ENCODE results near the gene CPM.
A peak's percentile ranks its signal among the peaks of the same experiment; 100 is the strongest.
"Not testable (repeated sequence)": the region's sequence is repeated elsewhere in the genome, so short reads cannot be mapped to it uniquely, and the experiment has no call there.

Gene CPM

DNA sequence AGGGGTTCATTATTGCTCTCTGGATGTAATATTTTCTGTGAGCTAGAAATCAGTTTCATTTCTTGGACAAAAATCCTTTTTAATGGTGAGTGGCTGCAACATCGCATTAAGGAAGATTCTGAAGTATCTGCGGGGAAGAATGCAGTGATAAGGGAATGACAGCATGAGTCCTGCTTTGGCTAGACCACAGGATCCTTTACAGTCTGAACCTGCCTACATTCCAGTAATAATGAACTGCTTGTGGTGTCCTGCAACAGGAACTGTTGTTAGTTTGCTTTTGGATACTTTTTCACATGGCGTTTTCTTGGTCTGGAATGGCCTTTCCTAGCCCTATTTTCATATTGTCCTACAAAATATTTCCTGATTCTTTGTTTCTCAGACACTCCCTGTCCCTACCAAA, 109.3 kb downstream of the CPM start:
- no peak for DNase-seq

- no peak for DNase-seq
These were observed 111.4 kb downstream of the CPM start for GRCh38 chr12:68821357-68822188.

DNA sequence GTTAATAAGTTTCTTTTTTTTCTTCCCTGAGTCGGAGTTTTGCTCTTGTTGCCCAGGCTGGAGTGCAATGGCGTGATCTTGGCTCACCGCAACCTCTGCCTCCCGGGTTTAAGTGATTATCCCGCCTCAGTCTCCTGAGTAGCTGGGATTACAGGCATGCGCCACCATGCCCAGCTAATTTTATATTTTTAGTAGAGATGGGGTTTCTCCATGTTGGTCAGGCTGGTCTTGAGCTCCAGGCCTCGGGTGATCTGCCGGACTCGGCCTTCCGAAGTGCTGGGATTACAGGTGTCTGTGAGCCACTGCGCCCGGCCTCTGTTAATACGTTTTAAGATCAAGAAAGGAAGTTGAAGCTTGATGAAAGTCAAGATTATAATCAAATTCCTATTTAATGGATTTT, 113.5 kb downstream of the CPM start:
- DNase-seq: not testable (repeated sequence)

DNA sequence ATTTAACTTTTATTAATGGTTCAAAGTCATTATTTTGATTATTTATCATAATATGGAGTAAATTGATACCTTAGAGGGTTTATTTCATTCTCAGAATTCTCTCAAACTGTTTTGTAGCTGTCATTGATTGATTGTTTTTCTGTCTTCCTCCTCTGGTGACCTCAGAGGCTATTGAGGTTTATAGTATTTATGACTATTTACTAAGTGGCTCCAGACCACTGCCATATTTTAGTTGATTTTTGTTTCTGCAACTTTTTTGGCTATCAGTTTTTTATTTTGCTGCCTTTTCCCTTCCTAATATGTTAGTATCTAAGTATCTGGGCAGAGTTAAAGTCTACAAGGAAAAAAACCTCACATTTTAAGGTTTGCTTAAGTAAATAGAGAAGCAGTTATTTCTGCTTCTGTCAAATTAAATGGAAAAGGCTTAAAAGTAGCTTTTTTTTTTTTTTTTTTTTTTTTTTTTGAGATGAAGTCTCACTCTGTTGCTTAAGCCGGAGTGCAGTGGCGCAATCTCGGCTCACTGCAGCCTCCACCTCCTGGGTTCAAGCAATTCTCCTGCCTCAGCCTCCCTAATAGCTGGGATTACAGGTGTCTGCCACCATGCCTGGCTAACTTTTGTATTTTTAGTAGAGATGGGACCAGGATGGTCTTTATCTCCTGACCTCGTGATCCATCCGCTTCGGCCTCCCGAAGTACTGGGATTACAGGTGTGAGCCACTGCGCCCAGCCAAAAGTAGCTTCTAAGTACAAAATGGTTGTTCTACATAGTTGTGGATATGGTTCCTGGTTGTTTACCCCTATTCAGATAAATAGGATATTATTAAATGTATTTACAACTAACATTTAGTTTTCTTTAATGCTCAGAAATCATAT, 116.8 kb downstream of the CPM start:
- no peak for DNase-seq

DNA sequence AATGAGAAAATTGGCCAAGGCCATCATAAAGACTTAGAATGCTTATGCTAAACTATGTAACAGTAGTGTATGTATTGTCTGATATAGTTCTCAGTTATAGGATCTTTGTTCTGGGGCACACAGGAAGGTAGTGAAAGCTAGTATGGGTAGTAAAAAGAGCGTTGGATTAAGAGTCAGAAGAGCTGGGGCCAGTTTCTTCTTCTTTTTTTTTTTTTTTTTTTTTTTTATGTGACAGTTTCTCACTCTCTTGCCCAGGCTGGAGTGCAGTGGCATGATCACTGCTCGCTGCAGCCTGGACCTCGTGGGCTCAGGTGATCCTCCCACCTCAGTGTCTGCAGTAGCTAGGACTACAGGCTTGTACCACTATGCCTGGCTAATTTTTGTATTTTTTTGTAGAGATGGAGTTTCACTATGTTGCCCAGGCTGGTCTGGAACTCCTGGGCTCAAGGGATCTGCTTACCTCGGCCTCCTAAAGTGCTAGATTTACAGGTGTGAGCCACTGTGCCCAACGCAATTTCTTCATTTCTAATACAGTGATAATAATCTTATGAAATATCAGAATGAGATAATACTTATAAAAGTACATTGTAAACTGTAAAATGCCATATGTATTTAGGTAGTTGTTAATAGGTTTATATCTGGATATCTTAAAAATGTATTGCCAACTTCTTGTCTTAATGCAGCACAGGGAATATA, 117.6 kb downstream of the CPM start:
- no peak for DNase-seq

DNA sequence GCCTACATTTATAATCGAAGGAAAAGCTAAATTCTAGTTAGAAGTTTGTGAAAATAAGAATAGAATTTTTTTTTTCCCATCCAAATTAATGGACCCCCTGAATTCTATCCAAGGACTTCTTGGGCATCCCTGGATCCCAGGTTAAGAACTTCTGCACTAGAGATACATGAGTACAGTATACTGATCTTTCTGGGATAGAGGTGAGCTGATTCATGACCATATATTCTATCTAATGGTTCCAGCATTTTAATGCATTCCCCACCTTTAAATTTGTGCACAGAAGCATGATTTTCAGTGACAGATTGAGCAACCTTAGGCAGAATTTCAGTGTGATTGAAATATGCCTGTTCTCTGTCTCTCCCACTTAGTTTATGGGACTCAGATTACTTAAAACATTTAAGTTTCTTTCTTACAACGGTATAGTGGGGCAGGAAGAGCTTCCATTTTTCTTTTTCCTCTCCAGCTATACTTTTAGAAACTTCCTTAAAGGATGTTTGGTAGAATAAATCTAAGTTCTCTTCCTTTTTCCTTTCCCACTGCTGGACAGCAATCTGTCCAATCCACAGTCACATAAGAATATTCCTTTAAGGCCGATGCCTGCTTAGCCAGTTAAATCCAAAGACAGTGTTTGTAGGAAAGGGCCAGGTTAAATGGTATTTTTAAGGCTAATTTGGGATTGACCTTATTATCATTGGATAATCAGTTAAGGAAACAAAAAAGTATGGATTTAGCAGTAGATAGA, 118.3 kb downstream of the CPM start:
- DNase-seq: no peak

GRCh38 chr12:68813242-68813593, 119.8 kb downstream of the CPM start:
- DNase-seq: no peak

DNA sequence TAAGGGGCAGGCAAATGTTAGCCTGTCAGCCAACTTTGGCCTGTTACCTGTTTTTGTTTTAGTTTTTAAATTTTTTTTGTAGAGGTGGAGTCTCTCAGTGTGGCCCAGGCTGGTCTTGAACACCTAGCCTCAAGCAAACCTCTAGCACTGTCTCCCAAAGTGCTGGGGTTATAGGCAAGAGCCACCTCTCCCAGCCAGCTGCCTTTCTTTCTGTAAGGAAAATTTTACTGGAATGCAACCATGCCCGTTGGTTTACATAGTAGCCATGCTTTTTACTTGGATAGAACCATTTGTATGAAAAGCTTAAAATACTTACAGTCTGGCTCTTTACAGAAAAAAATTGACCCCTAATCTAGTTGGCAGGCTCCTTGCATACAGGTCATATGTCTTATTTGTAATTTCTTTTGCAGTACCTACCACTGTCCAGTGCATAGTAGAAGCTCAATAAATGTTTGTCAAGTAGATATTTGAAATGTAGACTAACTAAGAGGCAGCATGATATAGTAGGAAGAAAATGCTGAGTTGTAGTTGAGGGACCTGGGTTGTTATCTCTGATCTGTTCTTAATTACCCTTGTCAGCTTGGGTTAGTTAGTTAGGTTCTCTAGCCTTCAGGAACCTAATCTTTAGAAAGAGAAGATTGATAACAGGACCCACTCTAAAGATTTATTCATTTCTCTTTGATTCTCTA, 120.3 kb downstream of the CPM start:
- no peak for DNase-seq

DNA sequence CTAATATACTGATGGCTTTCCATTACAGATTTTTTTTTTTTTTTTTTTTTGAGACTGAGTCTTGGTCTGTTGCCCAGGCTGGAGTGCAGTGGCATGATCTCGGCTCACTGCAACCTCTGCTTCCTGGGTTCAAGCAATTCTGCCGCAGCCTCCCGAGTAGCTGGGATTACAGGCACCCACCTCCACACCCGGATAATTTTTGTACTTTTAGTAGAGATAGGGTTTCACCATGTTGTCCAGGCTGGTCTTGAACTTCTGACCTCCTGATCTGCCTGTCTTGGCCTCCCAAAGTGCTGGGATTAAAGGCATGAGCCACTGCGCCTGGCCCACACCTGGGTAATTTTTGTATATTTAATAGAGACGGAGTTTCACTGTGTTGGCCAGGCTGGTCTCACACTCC, 121.4 kb downstream of the CPM start:
- not testable (repeated sequence) for DNase-seq

- DNase-seq: not testable (repeated sequence)
These were observed 123.0 kb downstream of the CPM start for GRCh38 chr12:68810027-68810389.

DNA sequence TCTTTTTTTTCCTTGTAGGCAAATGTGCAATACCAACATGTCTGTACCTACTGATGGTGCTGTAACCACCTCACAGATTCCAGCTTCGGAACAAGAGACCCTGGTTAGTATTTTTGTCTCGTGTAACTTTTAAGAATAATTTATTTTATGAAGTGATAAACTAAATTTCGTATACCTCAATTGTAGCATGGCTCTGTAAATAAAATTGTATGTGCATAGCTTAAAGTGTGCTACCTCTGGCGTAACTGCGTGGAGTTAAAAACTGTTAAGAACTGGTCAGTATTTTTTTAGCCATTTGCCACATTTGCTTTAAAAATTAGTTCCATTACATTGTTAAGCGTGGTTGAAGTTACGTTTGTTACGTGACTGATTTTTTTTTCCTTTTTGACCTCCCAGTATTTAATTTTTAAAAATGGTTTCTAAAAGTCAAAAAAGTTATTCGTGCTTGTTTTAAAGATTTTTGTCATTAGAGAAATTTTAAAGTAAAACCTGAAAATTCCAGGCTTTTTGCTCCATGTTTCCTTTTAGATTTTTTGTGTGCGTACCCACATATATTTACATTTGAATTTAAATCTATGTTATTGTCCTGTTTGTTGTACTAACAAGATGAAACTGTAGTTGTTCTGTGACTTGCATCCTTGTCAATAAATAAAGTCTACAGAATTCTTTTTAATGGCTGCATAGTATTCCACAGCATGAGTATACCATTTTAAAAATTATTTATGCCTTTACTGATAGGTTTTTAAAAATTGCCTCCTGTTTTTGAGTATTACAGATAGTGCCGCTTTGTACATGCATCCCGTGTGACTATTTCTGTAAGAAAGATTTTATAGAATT, 123.6 kb downstream of the CPM start:
- no peak for DNase-seq

- DNase-seq: peak; percentile 47 to 51
These were observed 124.4 kb downstream of the CPM start for GRCh38 chr12:68808388-68809189.

- DNase-seq: peak; percentile 98
These were observed 125.2 kb downstream of the CPM start, which contains the start of gene MDM2 for GRCh38 chr12:68807576-68808387. Gene MDM2 (plus strand): TSS chr12:68808177. CDS start chr12:68808478, 301 bp downstream.

DNA sequence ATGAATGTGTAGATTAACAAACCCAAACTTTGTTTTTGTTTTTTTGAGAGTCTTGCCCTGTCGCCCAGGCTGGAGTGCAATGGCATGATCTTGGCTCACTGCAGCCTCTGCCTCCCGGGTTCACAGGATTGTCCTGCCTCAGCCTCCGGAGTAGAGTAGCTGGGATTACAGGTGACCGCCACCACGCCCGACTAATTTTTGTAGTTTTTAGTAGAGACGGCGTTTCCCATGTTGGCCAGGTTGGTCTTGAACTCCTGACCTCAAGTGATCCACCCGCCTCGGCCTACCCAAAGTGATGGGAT, 125.7 kb downstream of the CPM start:
- DNase-seq: not testable (repeated sequence)

DNA sequence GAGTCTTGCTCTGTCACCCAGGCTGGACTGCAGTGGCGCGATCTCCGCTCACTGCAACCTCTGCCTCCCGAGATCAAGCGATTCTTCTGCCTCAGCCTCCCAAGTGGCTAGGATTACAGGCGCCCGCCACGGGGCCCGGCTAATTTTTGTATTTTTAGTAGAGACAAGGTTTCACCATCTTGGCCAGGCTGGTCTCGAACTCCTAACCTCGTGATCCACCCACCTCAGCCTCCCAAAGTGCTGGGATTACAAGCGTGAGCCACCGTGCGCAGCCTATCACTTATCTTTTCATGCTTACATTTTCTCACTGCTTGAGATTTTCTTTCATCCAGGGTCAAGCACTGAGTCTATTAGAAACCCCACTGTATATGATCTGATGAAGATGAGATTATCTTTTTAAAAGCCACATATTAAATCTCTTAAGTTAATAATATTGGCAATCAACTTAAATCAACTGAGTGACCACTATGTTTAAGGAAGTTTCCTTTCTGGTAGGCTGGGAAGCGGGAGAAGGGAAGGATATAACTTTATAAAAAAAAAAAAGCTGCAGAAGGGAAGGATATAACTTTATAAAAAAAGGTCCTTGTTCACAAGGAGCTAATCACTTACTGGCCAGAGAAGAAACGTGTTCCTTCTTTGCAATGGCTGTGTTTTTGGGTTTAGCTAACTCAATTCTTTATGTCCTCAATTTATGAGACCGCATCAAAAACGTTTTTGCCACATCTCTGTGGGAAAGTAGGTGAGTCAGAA, 126.3 kb downstream of the CPM start:
- no peak for DNase-seq

DNA sequence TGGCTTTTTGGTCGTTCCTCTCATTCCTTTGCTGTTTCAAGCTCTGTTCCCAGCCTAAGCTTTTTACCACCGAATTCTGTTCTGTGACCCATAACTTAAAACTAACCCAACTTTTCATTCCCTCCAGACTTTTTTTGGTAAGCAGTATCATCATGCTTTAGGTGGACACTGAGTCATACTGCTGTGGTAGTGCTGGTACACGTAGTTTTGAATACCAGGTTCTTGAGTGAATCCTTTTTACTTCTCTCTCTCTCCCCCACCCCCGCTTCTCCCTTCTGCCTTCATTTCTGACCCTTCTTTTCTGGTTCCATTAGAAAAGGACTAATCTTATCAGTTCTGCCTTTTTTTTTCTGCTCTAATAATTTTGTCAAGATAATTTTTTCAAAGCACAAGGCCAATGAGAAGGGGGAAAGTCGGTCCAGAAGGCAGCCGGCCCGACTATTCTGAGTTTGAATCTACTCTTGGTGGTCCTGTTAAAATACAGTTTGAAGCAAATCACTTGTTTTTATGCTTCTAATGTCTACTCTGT, 127.3 kb downstream of the CPM start:
- no peak for DNase-seq

DNA sequence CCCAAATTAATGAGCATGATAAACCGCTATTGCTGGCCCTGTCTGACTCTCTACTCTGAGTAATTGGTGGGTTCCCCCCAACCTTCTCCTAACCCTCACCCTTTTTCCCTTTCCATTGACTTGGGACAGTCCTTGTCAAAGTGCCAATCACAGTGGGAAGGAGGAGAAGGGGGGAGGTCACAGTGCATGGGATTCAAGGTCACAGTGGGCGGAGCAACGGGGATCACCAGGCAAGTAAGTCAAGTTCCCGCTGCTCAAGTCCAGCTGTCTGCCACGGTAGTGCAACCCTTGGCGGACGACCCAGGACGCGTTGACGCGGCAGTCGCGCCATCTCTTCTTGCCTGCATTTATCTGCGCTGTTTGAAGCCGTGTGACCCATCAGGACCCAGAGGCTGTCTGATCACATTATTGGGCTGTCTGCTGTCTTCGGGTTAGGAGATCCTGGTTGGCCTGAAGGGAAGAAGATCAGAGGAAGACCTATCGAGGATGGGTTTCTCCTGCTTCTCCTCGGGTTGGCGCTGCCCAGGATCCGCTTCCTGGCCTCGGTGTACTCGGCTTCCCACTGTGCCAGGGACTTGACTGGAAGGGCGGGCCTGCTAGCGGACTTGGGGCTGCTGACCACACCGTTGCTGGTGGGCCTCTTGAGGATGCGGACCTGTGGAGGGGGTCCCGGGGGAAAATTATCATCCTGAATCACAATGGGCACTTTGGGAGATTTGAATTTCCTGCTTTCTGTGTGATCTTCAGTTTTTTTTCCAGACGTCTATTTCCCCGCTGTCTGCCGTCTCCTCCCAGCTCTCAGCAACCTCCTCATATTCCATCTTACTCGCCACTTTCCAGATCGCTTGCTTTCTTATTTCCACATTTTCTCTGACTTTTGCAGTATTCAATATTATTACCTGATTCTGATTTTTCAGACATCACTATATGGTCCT, 128.0 kb downstream of the CPM start:
- DNase-seq: no peak

All from CD4-positive, alpha-beta T cell treated with Interleukin-1 beta for 1 hour (primary cell).